ENCODE measurements around the gene ATPAF2. TPM values are rescaled to one million over a fixed set of nuclear protein-coding genes. Genes with fewer than 3 reads are reported as not detected.

ATPAF2 gene
- polyA plus RNA-seq, 2 of the 4 experiments (the other 2 are of a cell fraction), result 20.0 to 21.4 TPM

DNA sequence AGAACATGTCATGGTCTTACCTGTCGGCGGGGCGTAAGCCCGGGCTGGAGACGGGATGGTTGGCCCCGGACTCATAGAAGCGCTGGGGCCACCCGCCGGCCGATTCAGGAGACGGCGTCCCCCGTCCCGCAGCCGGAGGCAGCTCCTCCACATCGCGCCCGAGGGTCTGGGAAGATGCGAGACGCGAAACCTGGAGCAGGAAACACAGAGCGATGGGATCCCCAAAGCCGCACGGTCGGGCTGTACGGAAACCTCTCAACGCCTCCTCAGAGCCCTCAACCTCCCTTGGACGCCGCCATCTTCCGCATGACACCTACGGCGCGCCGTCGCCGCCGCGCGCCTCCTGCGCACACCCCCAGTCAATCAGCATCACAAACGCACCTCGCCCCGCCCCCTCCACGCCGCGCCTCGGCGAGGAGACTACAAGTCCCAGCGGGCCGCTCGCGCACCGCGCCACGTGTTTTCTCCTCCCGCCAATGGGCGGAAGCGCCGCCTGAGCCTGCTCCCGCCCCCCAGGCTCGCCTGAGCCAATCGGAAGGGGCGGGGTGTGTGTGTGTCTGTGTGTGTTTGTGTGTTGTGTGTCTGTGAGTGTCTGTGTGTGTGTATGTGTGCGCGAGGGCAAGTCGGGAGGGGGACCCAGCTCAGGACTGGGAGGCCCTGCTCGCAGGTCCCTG is at the start of gene ATPAF2, which contains the start of gene GID4 (continued):
- TF ChIP-seq RAD21 (conservative IDR thresholded peaks at IDR 0.05 in 1 of 2, IDR thresholded peaks at IDR 0.05 in 1 of 2) (no peak), HMGXB4 (CRISPR knock-in tag; IDR thresholded peaks at IDR 0.05; ENCODE audit: borderline replicate concordance) (no peak), HDAC2 (IDR thresholded peaks at IDR 0.05) (peak; percentile 81; the same call in 1 of the 2 replicates), GATA3 (IDR thresholded peaks at IDR 0.05; ENCODE audit: borderline replicate concordance) (0 out of 2 replicates have a peak, but pooled peaks have one; percentile 8), FOSL2 (IDR thresholded peaks at IDR 0.05) (no peak), FOSL2 (CRISPR knock-in tag; IDR thresholded peaks at IDR 0.05) (peak; percentile 5; the same call in 1 of the 2 replicates), TFCP2L1 (CRISPR knock-in tag; IDR thresholded peaks at IDR 0.05) (no peak)

DNA sequence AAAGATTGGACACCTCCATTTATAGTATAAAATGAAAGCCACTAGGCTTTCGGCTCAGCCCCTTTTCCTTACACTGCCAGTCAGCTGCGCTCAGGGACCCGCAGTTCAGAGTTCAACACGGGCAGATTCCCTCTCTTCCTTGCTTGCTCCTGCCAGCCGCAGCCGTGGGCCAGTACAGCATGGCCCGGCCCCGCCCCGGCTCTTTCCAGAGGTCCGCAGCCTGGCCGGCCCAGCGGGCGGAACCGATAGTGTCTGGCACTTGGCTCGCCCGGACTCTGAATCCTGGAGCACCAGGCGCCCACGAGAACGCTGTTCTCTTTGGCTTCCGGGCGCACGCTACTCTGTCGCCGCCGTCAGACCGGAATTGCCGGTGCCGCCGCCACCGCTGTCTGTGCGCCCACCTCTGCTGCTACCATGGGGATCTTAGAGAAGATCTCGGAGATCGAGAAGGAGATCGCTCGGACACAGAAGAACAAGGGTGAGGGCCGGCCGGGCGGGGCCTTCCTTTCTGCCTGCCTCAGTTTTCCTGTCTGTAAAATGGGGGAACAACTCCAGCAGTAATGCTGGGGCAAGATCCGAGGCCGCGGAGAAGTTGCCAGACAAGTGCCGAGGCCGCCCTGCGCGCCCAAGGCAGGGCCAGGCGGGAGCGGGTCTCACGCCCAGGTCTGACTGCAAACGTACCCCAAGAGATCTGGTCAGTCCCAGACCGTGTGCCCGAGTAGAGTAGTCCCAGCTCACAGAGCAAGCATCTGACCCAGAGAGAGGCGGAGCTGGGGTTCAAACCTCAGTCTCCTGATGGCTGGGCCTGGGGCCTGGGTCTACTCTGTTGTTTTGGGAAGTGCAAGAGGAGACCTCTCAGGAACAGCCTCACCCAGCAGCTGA is 48.9 kb upstream of the ATPAF2 start, which contains the start of gene DRG2:
TSS of gene DRG2 (plus strand) at position 339 of the 882 bp plus-strand sequence. CDS start at position 415, 76 bp downstream.
- FAIRE-seq (peak; percentile 49), ATAC-seq (peak; percentile 95 to 98), DNase-seq (ENCODE audit: low read depth in 1 of 2, low spot score in 1 of 2) (peak; percentile 96 to 98)
- CTCF ChIA-PET, result interaction anchor here (0.7 to 2.9 kb wide), 5 partner anchors 9 to 275 kb away, joined by 3 to 6 read pairs (median 4); no protein-coding TSS in a partner anchor
- Histone ChIP-seq H3K4me2 (peak within 1 kb of the TSS; percentile 95), H3K9me3 (no peaks in the 10 kb centered on the region), H3K4me1 (peaks cover 11% of the 10 kb centered on the region), H3K27ac (peak within 1 kb of the TSS; percentile 86 to 92), H3K4me3 (peak within 1 kb of the TSS; percentile 73)
- 1% methylated on average over 49 of the region's 52 CpGs for WGBS (ENCODE audit: missing lambda C conversion rate)
- POLR2A ChIA-PET, result interaction anchor here (0.7 kb wide), 1 partner anchor 95 kb away, joined by 3 read pairs; the partner anchor contains the start of gene ALKBH5
- no peak for TF ChIP-seq CBX8 (IDR thresholded peaks at IDR 0.05)
- TF ChIP-seq FOSL2 (IDR thresholded peaks at IDR 0.05), result no peak
- TF ChIP-seq FOSL2 (CRISPR knock-in tag; IDR thresholded peaks at IDR 0.05), result peak; percentile 70
- TF ChIP-seq CHD2 (IDR thresholded peaks at IDR 0.05; ENCODE audit: low read length, partially characterized antibody), result no peak
- TF ChIP-seq JUN (IDR thresholded peaks at IDR 0.05), result peak; percentile 87 to 98
- no peak for TF ChIP-seq JUNB (IDR thresholded peaks at IDR 0.05)
- TF ChIP-seq PBX3 (IDR thresholded peaks at IDR 0.05), result peak; percentile 78; the same call in 1 of the 2 replicates
- TF ChIP-seq, protein P1, sequence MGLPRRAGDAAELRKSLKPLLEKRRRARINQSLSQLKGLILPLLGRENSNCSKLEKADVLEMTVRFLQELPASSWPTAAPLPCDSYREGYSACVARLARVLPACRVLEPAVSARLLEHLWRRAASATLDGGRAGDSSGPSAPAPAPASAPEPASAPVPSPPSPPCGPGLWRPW (IDR thresholded peaks at IDR 0.05), result no peak
- TF ChIP-seq MAZ (IDR thresholded peaks at IDR 0.05; ENCODE audit: borderline replicate concordance, low read depth, low read length), result peak; percentile 81; the same call in 1 of the 2 replicates
- TF ChIP-seq POLR2AphosphoS2 (conservative IDR thresholded peaks at IDR 0.05; ENCODE audit: low read length), result no peak
- TF ChIP-seq, protein P2, sequence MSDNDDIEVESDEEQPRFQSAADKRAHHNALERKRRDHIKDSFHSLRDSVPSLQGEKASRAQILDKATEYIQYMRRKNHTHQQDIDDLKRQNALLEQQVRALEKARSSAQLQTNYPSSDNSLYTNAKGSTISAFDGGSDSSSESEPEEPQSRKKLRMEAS (IDR thresholded peaks at IDR 0.05), result peak; percentile 98
- no peak for TF ChIP-seq RARB (CRISPR knock-in tag; IDR thresholded peaks at IDR 0.05)
- no peak for TF ChIP-seq EHMT2 (IDR thresholded peaks at IDR 0.05; ENCODE audit: low read depth)
- peak; percentile 28; the same call in 1 of the 2 replicates for TF ChIP-seq REST (IDR thresholded peaks at IDR 0.05)
- peak; percentile 17 to 28; a peak in 1 of 5 replicates for TF ChIP-seq RAD21 (conservative IDR thresholded peaks at IDR 0.05 in 1 of 2, IDR thresholded peaks at IDR 0.05 in 1 of 2)
- peak; percentile 76; the same call in 2 of the 3 replicates for TF ChIP-seq BCL3 (IDR thresholded peaks at IDR 0.05)
- no peak for TF ChIP-seq ESRRA (IDR thresholded peaks at IDR 0.05; ENCODE audit: borderline replicate concordance, low read length)
- 0 out of 2 replicates have a peak, but pooled peaks have one; percentile 71 for TF ChIP-seq FOXS1 (CRISPR knock-in tag; IDR thresholded peaks at IDR 0.05)
- TF ChIP-seq KDM5A (IDR thresholded peaks at IDR 0.05), result peak; percentile 55
- TF ChIP-seq CBX2 (IDR thresholded peaks at IDR 0.05; ENCODE audit: borderline replicate concordance, low read depth), result no peak
- TF ChIP-seq KDM1A (IDR thresholded peaks at IDR 0.05; ENCODE audit: low read depth), result peak; percentile 100
- TF ChIP-seq RNF2 (IDR thresholded peaks at IDR 0.05; ENCODE audit: borderline replicate concordance, low read depth), result no peak
- TF ChIP-seq MAFK (IDR thresholded peaks at IDR 0.05; ENCODE audit: partially characterized antibody), result no peak
- TF ChIP-seq MYC (IDR thresholded peaks at IDR 0.05; ENCODE audit: borderline replicate concordance, low read length), result peak; percentile 97
